OCI-LY3 (cell line): ENCODE results near the gene SNX25.

Experiments
- EZH2phosphoT487 ChIP-seq: fragments of 200-600 bp; shearing (Covaris generic); IDR thresholded peaks from 2 replicates; pipeline ENCODE4 v1.6.1; 2018; ENCODE audit warnings: antibody characterized with exemption, mixed run types, low read depth
- TF ChIP-seq, protein P1 (sequence below): fragments of 200-600, 300-600 bp; sonication (generic); IDR thresholded peaks from 2 replicates; pipeline ENCODE4 v1.5.1; 2014; ENCODE audit warnings: antibody characterized with exemption, low read length, low read depth

DNA sequence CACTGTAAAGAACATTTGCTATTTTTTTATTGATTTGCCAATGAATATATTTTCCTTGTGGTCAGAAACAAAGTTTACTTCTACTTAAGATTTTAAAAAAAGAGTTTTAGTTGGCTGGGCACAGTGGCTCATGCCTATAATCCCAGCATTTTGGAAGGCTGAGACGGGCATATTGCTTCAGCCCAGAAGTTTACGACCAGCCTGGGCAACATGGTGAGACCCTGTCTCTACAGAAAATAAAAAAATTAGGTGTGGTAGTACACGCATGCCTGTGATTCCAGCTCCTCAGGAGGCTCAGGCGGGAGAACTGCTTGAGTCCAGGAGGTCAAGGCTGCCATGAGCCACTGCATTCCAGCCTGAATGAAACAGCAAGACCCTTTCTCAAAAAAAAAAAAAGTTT is 149.6 kb downstream of the SNX25 start:
- TF ChIP-seq, protein P1, sequence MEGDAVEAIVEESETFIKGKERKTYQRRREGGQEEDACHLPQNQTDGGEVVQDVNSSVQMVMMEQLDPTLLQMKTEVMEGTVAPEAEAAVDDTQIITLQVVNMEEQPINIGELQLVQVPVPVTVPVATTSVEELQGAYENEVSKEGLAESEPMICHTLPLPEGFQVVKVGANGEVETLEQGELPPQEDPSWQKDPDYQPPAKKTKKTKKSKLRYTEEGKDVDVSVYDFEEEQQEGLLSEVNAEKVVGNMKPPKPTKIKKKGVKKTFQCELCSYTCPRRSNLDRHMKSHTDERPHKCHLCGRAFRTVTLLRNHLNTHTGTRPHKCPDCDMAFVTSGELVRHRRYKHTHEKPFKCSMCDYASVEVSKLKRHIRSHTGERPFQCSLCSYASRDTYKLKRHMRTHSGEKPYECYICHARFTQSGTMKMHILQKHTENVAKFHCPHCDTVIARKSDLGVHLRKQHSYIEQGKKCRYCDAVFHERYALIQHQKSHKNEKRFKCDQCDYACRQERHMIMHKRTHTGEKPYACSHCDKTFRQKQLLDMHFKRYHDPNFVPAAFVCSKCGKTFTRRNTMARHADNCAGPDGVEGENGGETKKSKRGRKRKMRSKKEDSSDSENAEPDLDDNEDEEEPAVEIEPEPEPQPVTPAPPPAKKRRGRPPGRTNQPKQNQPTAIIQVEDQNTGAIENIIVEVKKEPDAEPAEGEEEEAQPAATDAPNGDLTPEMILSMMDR: no peak
- no peak for TF ChIP-seq EZH2phosphoT487
